GM18505 (cell line): ENCODE measurements around the gene AKR7A2.
"Not testable (repeated sequence)": the region's sequence is repeated elsewhere in the genome, so short reads cannot be mapped to it uniquely, and the experiment has no call there.

Source experiments
- ATAC-seq: cut with Tn5 transposase; IDR thresholded peaks from one replicate; pipeline ENCODE4 v1.9.1; 2021; ENCODE audit not compliant: unreplicated experiment
- POLR2A ChIP-seq: IDR thresholded peaks from 4 replicates; pipeline ENCODE4 v1.6.1; 2011; ENCODE audit warnings: borderline replicate concordance; ENCODE audit not compliant: insufficient read depth, insufficient read length; ENCODE audit errors: extremely low read depth

Gene AKR7A2

DNA sequence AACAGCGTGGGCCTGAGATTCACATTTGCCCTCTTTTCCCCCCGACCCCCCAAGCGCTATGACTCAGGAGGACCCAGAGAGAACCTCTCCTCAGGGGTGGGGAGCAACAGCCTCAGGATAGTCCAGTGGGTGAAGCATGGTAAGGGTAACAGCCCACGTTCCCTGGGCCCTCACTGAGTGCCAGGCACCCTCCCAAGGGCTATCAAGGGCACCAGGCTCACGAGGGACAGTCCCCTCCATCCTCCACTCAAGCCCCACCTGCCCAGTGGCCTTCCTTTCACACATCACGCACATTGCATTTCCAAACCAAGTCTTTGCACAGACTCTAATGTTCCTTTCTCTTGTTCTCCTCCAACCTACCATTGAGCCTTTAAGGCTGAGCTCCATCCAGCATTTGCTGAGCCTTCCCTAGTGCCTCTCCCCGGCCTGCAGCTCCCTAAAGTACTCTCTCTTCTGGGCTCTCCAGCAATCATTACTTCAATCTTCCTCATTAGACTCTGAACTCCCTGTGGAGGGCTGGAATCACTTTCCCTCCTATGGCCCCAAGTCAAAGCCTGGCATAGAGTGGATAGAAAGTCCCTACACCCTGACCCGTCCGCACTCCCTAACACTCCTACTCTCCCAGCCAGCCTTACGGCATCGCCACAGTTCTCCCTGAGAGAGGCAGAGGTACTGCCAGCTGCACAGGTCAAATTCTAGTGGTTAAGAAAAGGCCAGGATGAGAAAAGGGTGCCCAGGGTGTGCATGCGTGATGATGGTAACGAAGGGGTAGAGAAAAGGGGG, 1.0 kb downstream of the AKR7A2 start:
- ATAC-seq: no peak
- TF ChIP-seq POLR2A: no peak

DNA sequence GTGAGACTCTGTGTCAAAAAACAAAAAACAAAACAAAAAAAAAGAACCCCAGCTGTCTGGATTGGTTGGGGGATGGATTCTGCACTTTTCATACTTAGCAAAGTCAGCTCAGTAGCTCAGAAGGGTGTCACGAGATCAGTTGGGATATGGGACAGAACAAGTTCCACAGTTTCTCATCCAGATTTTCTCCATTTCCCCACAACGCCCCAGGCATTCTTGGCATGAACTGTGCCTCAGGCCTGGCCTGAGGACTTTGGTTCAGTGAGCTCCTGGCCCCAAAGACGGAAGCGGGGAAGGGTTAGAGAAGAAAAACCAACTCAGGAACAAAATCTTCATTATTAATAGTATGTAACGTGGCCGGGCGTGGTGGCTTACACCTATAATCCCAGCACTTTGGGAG, 1.9 kb downstream of the AKR7A2 start:
- ATAC-seq: no peak
- TF ChIP-seq POLR2A: no peak

DNA sequence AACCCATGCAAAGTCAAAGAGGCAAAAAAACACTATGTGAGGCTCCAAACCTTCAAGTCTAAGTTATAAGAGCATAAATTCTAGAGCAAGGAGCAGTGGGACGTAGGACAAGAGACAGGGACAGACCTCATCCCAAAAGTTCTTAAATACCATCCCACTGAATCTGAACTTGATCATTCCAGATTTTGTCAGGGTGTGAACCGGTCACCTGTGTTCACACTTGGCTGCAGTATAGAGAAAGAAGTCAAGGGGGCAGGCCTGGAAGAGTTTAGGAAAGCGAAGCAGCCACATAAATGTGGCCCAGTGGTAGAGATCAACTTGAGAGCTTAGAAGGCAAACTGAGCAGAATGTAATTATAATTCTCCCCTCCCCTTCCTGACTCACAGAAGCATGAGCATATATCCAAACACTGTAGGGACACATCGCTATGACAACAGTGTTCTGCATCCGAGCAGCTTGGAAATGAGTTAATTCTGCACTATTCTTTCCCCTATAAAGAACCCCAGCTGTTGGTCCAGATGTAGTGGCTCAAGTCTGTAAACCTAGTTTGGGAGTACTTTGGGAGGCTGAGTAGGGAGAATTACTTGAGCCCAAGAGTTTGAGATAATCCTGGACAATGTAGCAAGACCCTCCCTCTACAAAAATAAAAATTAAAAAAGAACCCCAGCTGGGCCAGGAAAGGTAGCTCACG, 2.7 kb downstream of the AKR7A2 start:
- TF ChIP-seq POLR2A: no peak
- ATAC-seq: no peak

DNA sequence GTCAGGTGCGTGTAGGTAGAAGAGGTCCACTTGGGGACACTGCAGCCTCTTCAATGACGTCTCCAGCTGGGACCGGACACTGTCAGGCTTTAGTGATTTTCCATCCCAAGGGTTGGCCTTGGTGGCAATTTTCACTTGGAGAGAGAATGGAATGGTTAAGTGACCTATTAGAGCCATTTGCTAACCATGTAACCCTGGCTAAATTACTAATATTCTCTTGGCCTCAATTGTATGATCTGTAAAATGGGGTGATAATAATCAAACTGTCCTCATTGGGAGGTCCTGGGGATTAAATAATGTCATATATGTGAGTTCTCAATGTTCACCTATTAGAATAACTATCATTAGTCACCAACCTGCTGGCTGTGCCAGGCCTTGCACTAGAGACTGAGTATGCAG, 3.4 kb downstream of the AKR7A2 start:
- ATAC-seq: no peak
- no peak for TF ChIP-seq POLR2A

DNA sequence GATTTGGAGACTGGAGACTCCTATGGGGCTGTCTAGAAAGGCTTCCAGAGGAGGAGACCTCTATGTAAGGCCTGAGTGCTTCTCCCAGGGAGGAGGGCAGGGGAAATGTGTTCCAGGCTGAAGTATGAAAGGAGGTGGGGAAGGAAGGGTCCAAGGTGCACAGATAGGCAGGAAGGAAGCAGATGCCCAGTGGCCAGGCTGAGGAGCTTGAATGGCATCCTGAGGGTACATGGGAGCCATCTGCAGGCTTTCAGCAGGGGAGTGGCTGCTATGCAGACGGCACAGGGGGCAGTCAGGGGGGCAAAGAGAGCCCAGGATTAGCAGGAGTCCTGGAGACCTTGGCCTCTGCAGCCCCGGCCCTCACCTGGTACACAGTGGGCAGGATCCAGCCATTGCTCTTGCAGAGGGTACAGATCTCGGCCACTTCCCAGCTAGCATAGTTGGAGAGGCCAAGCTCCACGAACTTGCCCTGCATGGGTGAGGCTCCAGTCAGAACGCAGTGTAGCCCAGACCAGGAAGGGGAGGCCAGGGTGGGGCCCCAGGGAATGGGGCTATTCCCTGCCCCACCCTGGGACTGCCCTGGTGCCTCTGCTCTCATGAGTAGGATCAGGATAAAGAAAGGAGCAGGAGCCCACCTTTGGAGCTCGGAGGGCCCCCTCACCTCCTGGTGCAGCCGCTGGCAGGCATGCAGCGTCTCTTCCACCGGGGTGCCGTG, 4.0 kb downstream of the AKR7A2 start:
- no peak for ATAC-seq
- TF ChIP-seq POLR2A: no peak

DNA sequence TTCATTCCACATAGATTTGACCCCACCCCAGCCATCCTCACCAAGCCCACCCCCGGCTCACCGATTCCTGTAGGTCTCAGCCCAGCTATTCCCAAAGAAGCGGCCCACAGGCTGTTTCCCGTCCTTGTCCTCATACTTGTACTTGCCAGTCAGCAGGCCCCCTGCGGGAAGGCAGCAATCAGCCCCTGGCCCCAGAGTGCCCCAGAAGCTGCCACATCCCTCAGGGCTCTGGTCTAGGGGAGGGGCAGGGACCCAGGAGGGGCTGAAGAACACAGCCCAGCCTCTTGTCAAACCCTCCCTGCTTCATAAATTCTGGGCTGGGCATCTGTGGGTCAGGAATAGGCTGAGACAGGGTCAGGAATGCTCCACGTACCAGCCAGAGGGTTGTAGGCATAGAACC, 5.0 kb downstream of the AKR7A2 start:
- no peak for TF ChIP-seq POLR2A
- ATAC-seq: no peak

DNA sequence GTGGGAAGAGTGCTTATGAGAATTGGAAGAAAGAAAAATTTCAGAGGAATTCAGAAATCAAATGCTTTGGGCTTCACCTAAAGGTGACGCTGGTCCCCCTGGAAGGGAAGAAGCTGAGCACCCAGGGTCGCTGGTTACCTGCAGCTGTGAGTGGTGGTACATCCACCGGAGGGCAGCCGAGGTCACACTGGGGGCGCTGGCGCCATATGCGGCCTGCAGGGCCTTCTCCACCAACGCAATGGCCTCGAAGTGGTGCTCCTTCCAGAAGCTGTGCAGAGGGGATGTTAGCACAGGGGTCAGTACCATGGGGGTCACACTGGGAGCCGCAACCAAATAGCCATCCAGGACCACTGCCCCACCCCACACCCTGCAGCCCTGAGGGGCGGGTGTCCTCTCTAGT, 6.1 kb downstream of the AKR7A2 start:
- no peak for ATAC-seq

DNA sequence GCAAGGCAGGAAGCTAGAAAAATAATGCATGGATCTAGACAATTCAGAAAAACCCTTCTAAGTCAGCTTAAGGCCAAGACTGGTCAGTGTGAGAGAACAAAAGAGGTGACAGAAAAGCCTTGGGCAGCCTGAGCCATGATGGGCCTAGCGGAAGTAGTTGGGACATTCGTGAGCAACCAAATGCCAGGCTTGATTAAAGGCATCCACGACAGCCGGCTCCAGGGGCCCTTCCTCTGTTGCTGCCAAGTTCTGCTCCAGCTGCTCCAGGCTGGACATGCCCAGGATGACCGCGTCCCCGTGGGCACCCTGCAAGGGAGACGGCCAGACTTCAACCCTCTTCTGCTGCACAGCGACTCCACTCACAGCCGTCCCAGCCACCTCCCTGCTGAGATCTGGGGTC, 7.9 kb downstream of the AKR7A2 start:
- not testable (repeated sequence) for ATAC-seq

More for the DNA sequence above, 6.1 kb downstream of the AKR7A2 start:
- no peak for TF ChIP-seq POLR2A

DNA sequence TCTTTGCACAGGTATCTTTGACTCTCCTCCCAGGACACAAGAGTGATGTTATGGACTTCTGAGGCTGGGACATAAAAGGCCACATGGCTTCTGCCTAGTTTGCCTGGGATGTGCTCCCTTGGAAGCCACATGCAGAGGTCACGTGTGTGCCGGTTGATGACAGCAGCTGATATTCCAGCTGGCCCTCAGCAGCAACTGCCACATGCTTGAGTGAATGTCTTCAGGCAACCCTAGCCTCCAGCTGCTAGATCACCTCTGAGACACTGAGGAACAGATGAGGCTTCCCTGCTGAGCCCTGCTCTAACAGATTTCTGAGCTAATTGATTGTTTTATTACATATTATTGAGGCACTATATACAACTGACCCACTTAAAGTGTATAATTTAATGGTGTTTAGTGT, 11.7 kb downstream of the AKR7A2 start:
- TF ChIP-seq POLR2A: no peak
- ATAC-seq: no peak

DNA sequence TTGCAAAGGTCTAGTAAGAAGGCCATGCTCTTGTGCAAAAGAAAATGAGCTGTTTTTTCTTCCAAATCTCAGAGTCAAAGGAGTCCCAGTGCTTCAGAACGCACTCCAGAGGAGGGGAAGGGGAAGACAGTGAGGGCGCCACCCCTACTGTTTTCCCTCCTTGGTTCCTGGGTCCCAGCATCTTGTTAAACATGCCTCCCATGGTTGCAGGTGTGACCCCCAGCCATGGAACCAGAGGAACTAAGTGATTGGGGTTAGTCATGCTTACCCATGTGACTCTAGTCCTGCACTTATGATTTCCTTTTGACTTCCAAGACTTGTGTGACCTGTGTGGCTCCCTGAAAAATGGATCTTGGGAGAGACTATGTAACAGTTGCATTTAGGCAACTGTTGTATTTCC, 17.3 kb downstream of the AKR7A2 start:
- TF ChIP-seq POLR2A: no peak
- ATAC-seq: no peak

DNA sequence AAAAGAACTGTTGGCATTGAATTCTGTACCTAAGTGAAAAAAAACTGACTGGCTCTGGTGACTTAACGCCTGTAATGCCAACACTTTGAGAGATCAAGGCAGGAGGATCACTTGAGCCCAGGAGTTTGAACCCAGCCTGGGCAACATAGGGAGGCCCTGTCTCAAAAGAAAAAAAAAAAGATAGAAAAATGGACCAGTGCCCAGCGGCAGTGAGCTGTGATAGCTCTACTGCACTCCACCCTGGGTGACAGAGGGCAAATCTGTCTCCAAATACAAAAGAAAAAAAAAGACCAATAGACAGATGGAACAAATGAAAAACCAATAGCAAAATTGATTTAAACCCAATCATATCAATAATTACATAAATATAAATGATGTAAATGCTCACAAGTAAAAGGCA, 22.7 kb downstream of the AKR7A2 start:
- no peak for TF ChIP-seq POLR2A
- ATAC-seq: no peak

DNA sequence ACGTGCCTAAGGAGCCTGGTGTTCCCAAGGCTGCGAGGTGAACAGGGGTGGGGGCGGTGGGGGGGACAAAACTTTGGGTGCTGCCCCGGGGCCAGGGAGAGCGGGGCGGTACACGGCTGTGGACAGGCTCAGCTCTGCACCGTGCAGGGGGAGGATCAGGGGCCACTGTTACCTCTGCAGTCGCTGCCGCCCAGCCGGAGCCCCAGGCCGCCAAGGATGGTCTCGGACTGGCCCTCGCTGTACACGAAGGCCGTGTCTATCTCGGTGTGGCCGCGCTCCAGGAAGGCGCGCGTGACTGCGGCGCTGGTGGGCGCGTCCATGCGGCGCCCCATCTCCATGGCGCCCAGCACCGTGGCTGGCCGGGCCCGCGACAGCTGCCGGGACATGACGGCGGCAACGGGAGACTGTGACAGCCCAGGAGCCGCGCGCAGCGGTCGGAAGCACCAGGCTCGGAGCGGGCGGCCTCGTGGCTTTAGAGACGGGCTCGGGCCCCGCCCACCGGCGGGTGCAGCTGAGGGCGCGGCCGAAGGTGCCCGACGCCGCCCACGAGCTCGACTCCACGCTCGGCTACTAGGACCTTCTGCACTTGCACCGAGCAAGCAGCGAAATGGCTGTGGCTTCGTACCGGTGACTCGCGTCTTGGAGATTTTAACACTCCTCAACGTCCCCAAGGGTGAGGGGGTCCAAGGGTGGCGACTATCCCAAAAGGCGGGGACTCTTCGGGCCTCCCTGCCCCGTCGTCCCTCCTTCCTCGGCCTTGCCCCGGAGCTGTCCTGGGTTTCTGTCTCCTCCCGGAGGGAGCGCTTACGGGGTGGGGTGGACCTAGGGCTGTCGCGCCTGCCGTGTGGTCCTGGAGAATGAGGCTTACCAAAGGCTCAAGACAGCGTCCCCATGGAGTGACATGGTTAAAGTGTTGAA, 23.4 kb downstream of the AKR7A2 start, which contains the start of gene AKR7A3:
AKR7A3 (minus strand) TSS at position 447 of the 918 bp plus-strand sequence; CDS start at position 386, 61 bp downstream.
- not testable (repeated sequence) for ATAC-seq
